HAP-1 (cell line): ENCODE data around the gene CHN2.
A peak's percentile ranks its signal among the peaks of the same experiment; 100 is the strongest.

ENCODE experiments used
- DNase-seq, 2 experiments: peaks; one replicate each; pipeline ENCODE4 v3.0.0-alpha.2; 2016 to 2020; ENCODE audit warnings: low spot score in 2 of 2
- H3K27me3 ChIP-seq: fragments of 250-450 bp; sonication (Bioruptor Pico); 2 replicates; pipeline ENCODE4 v1.5.1; 2020; ENCODE audit warnings: low read depth, mild to moderate bottlenecking, moderate library complexity
- H3K36me3 ChIP-seq: fragments of 250-450 bp; sonication (Bioruptor Pico); replicated peaks from 2 replicates; pipeline ENCODE4 v1.5.1; 2020; ENCODE audit warnings: mild to moderate bottlenecking
- H3K4me1 ChIP-seq: fragments of 250-450 bp; sonication (Bioruptor Pico); 2 replicates; pipeline ENCODE4 v1.5.1; 2020; ENCODE audit warnings: mild to moderate bottlenecking
- H3K4me3 ChIP-seq: fragments of 250-450 bp; sonication (Bioruptor Pico); 2 replicates; pipeline ENCODE4 v1.5.1; 2020; ENCODE audit warnings: mild to moderate bottlenecking, moderate library complexity
- H3K9me3 ChIP-seq: fragments of 250-450 bp; sonication (Bioruptor Pico); 2 replicates; pipeline ENCODE4 v1.5.1; 2020; ENCODE audit warnings: mild to moderate bottlenecking, moderate library complexity
- in situ Hi-C: fragments of 300-500 bp; cut with MboI; formaldehyde crosslinking; loops from 3 replicates; pipeline ENCODE4 v1.14.3; 2020; ENCODE audit warnings: low sequenced_read_pairs, inconsistent platforms, mixed read lengths

Gene CHN2

GRCh38 chr7:29163854-29164253, 30.7 kb upstream of the CHN2 start:
- H3K4me3 ChIP-seq: no peak overlapping the region
- in situ Hi-C loops: no loop called here

GRCh38 chr7:29167721-29168120, 26.9 kb upstream of the CHN2 start:
- H3K4me3 ChIP-seq: no peak overlapping the region
- no peaks in the 10 kb centered on the region for H3K36me3 ChIP-seq
- in situ Hi-C loops: no loop called here
- H3K27me3 ChIP-seq: no peaks in the 10 kb centered on the region
- 0 out of 2 replicates have a peak, but pooled peaks cover 4% of the 10 kb centered on the region for H3K9me3 ChIP-seq
- no peaks in the 10 kb centered on the region for H3K4me1 ChIP-seq
- no peak for DNase-seq

More at GRCh38 chr7:29163854-29164253, 30.7 kb upstream of the CHN2 start:
- H3K4me1 ChIP-seq: no peaks in the 10 kb centered on the region
- DNase-seq: no peak
- H3K27me3 ChIP-seq: no peaks in the 10 kb centered on the region
- no peaks in the 10 kb centered on the region for H3K36me3 ChIP-seq
- H3K9me3 ChIP-seq: 0 out of 2 replicates have a peak, but pooled peaks cover 4% of the 10 kb centered on the region

- in situ Hi-C loops: no loop called here
- DNase-seq: no peak
- Histone ChIP-seq H3K4me1 (no peaks in the 10 kb centered on the region), H3K9me3 (no peaks in the 10 kb centered on the region), H3K36me3 (no peaks in the 10 kb centered on the region), H3K4me3 (no peak overlapping the region), H3K27me3 (no peaks in the 10 kb centered on the region)
These were observed 23.8 kb upstream of the CHN2 start for GRCh38 chr7:29170781-29171180.

- no peaks in the 10 kb centered on the region for H3K4me1 ChIP-seq
- in situ Hi-C loops: no loop called here
- no peak overlapping the region for H3K4me3 ChIP-seq
- no peak for DNase-seq
- H3K9me3 ChIP-seq: no peaks in the 10 kb centered on the region
- no peaks in the 10 kb centered on the region for H3K36me3 ChIP-seq
- H3K27me3 ChIP-seq: no peaks in the 10 kb centered on the region
These were observed 21.1 kb upstream of the CHN2 start for GRCh38 chr7:29173458-29173857.

GRCh38 chr7:29177963-29178600, 16.5 kb upstream of the CHN2 start:
- no peak for DNase-seq
- Histone ChIP-seq H3K4me1 (no peaks in the 10 kb centered on the region), H3K36me3 (no peaks in the 10 kb centered on the region), H3K4me3 (no peak overlapping the region), H3K27me3 (no peaks in the 10 kb centered on the region), H3K9me3 (no peaks in the 10 kb centered on the region)
- in situ Hi-C loops: no loop called here

GRCh38 chr7:29179115-29179514, 15.5 kb upstream of the CHN2 start:
- in situ Hi-C loops: no loop called here
- H3K9me3 ChIP-seq: no peaks in the 10 kb centered on the region
- no peak overlapping the region for H3K4me3 ChIP-seq
- no peak for DNase-seq
- H3K27me3 ChIP-seq: no peaks in the 10 kb centered on the region
- H3K36me3 ChIP-seq: no peaks in the 10 kb centered on the region
- H3K4me1 ChIP-seq: no peaks in the 10 kb centered on the region

- Histone ChIP-seq H3K9me3 (no peaks in the 10 kb centered on the region), H3K36me3 (no peaks in the 10 kb centered on the region), H3K4me3 (no peak overlapping the region), H3K4me1 (no peaks in the 10 kb centered on the region), H3K27me3 (no peaks in the 10 kb centered on the region)
- no peak for DNase-seq
- in situ Hi-C loops: no loop called here
These were observed 10.0 kb upstream of the CHN2 start for GRCh38 chr7:29184599-29184998.

GRCh38 chr7:29185613-29186012, 9.0 kb upstream of the CHN2 start:
- in situ Hi-C loops: no loop called here

GRCh38 chr7:29189743-29190201, 4.8 kb upstream of the CHN2 start:
- Histone ChIP-seq H3K36me3 (no peaks in the 10 kb centered on the region), H3K9me3 (no peaks in the 10 kb centered on the region), H3K27me3 (no peaks in the 10 kb centered on the region), H3K4me1 (no peaks in the 10 kb centered on the region), H3K4me3 (no peak overlapping the region)
- peak; percentile 27 to 77 for DNase-seq
- in situ Hi-C loops: loop anchor here (10.0 kb wide), 1 partner anchor 215 kb away; no protein-coding TSS in a partner anchor

More at GRCh38 chr7:29185613-29186012, 9.0 kb upstream of the CHN2 start:
- no peak for DNase-seq
- Histone ChIP-seq H3K36me3 (no peaks in the 10 kb centered on the region), H3K27me3 (no peaks in the 10 kb centered on the region), H3K4me1 (no peaks in the 10 kb centered on the region), H3K4me3 (no peak overlapping the region), H3K9me3 (no peaks in the 10 kb centered on the region)

GRCh38 chr7:29190349-29191045, 4.1 kb upstream of the CHN2 start:
- in situ Hi-C loops: loop anchor here (10.0 kb wide), 1 partner anchor 214 kb away; no protein-coding TSS in a partner anchor
- Histone ChIP-seq H3K4me1 (no peaks in the 10 kb centered on the region), H3K27me3 (0 out of 2 replicates have a peak, but pooled peaks cover under 1% of the 10 kb centered on the region), H3K4me3 (no peak overlapping the region), H3K9me3 (no peaks in the 10 kb centered on the region), H3K36me3 (no peaks in the 10 kb centered on the region)
- no peak for DNase-seq

GRCh38 chr7:29192323-29192722, 2.3 kb upstream of the CHN2 start:
- H3K9me3 ChIP-seq: no peaks in the 10 kb centered on the region
- in situ Hi-C loops: loop anchor here (10.0 kb wide), 1 partner anchor 212 kb away; no protein-coding TSS in a partner anchor
- 0 out of 2 replicates have a peak, but pooled peaks cover 3% of the 10 kb centered on the region for H3K27me3 ChIP-seq

GRCh38 chr7:29192811-29193210, 1.8 kb upstream of the CHN2 start:
- DNase-seq: no peak
- no peaks in the 10 kb centered on the region for H3K9me3 ChIP-seq
- in situ Hi-C loops: loop anchor here (10.0 kb wide), 1 partner anchor 212 kb away; no protein-coding TSS in a partner anchor
- no peaks in the 10 kb centered on the region for H3K36me3 ChIP-seq
- H3K4me1 ChIP-seq: no peaks in the 10 kb centered on the region
- 0 out of 2 replicates have a peak, but pooled peaks cover 3% of the 10 kb centered on the region for H3K27me3 ChIP-seq
- H3K4me3 ChIP-seq: no peak overlapping the region

More at GRCh38 chr7:29192323-29192722, 2.3 kb upstream of the CHN2 start:
- no peak for DNase-seq
- no peaks in the 10 kb centered on the region for H3K36me3 ChIP-seq
- no peak overlapping the region for H3K4me3 ChIP-seq
- H3K4me1 ChIP-seq: no peaks in the 10 kb centered on the region

- H3K9me3 ChIP-seq: no peaks in the 10 kb centered on the region
- peak in 1 of 2 experiments; percentile 12 for DNase-seq
- no peaks in the 10 kb centered on the region for H3K4me1 ChIP-seq
- H3K4me3 ChIP-seq: no peak overlapping the region
- in situ Hi-C loops: loop anchor here (10.0 kb wide), 1 partner anchor 211 kb away; no protein-coding TSS in a partner anchor
- H3K36me3 ChIP-seq: no peaks in the 10 kb centered on the region
- 0 out of 2 replicates have a peak, but pooled peaks cover 3% of the 10 kb centered on the region for H3K27me3 ChIP-seq
These were observed 1.0 kb upstream of the CHN2 start for GRCh38 chr7:29193316-29194205.
